A549 (cell line): ENCODE results near the gene PTPRD. TPM values are rescaled to one million over a fixed set of nuclear protein-coding genes. Genes with fewer than 3 reads are reported as not detected.

Experiments used
- ATAC-seq, 2 experiments: fragments of 200-7000 bp in 1 of 2; fragments of >200 bp in 1 of 2; cut with Nextera tagmentation in 1 of 2; cut with Tn5 transposase in 1 of 2; 3 replicates each; pipeline versions ENCODE4 v1.8.0 to v1.9.1; 2018 to 2020; ENCODE audit warnings: mild to moderate bottlenecking in 1 of 2, moderate library complexity in 1 of 2
- CTCF ChIA-PET: fragments of 300-600 bp; sonication (Branson Sonifier 250); formaldehyde crosslinking; extraction: SDS; loops from one replicate; lab custom pipeline; 2021; ENCODE audit warnings: antibody characterized with exemption, inconsistent platforms; lab: Yijun Ruan, JAX
- POLR2A ChIA-PET: fragments of 350-600 bp; formaldehyde crosslinking; extraction: SDS; loops from one replicate; lab custom pipeline; 2021; ENCODE audit warnings: antibody characterized with exemption, inconsistent platforms; lab: Yijun Ruan, JAX
- DNase-seq, 2 experiments: peaks; one replicate each; pipeline versions ENCODE4 v3.0.0 to v3.0.0-alpha.2; 2011 to 2016; ENCODE audit warnings: low read depth in 1 of 2, low spot score in 1 of 2
- FAIRE-seq: peaks from 2 replicates; lab custom pipeline; 2011; peaks lifted over from hg19 to GRCh38; lab: Jason Lieb, UNC
- H3K27ac ChIP-seq, 2 experiments: fragments of >200 bp; sonication (Bioruptor Twin); formaldehyde crosslinking; 3 replicates each; pipeline ENCODE4 v1.5.1; 2016 to 2017
- H3K4me1 ChIP-seq: fragments of >200 bp; sonication (Bioruptor Twin); formaldehyde crosslinking; 3 replicates; pipeline ENCODE4 v1.6.1; 2016
- H3K4me2 ChIP-seq: fragments of >200 bp; sonication (Bioruptor Twin); formaldehyde crosslinking; 3 replicates; pipeline ENCODE4 v1.6.1; 2016
- H3K4me3 ChIP-seq: fragments of >200 bp; sonication (Bioruptor Twin); formaldehyde crosslinking; 3 replicates; pipeline ENCODE4 v1.5.1; 2016
- H3K9me3 ChIP-seq: fragments of >200 bp; sonication (Bioruptor Twin); formaldehyde crosslinking; 3 replicates; pipeline ENCODE4 v1.6.1; 2016
- EHF ChIP-seq: fragments of 250-450 bp; sonication (Bioruptor Pico); IDR thresholded peaks from 2 replicates; pipeline ENCODE4 v1.5.0; 2020; ENCODE audit warnings: mild to moderate bottlenecking
- FOSB ChIP-seq: fragments of 250-450 bp; sonication (Bioruptor Pico); IDR thresholded peaks from 2 replicates; pipeline ENCODE4 v1.5.0; 2020; ENCODE audit warnings: mild to moderate bottlenecking, moderate library complexity
- HOXA7 ChIP-seq: fragments of 250-450 bp; sonication (Bioruptor Pico); IDR thresholded peaks from 2 replicates; pipeline ENCODE4 v1.5.0; 2020; ENCODE audit warnings: mild to moderate bottlenecking, moderate library complexity
- HOXB13 ChIP-seq: fragments of 250-450 bp; sonication (Bioruptor Pico); IDR thresholded peaks from 2 replicates; pipeline ENCODE4 v1.5.0; 2020; ENCODE audit warnings: low read depth, mild to moderate bottlenecking, moderate library complexity
- HOXB5 ChIP-seq: fragments of 250-450 bp; sonication (Bioruptor Pico); IDR thresholded peaks from 2 replicates; pipeline ENCODE4 v1.5.0; 2020; ENCODE audit warnings: mild to moderate bottlenecking, moderate library complexity
- KDM1A ChIP-seq: fragments of 200-600 bp; sonication (generic); IDR thresholded peaks from 2 replicates; pipeline ENCODE4 v1.6.1; 2016; ENCODE audit warnings: low read depth, mild to moderate bottlenecking
- MYC ChIP-seq: IDR thresholded peaks from 2 replicates; pipeline ENCODE4 v1.6.1; 2012; ENCODE audit warnings: mild to moderate bottlenecking, inconsistent platforms, low read length, improper control_type of control experiment, borderline replicate concordance
- NFE2L2 ChIP-seq: fragments of 150-350 bp; conservative IDR thresholded peaks from 2 replicates; pipeline ENCODE4 v1.6.1; 2014; ENCODE audit warnings: low read length
- RCOR1 ChIP-seq: fragments of 150-350 bp; IDR thresholded peaks from 2 replicates; pipeline ENCODE4 v1.6.1; 2014; ENCODE audit warnings: antibody characterized with exemption, low read length, low read depth
- REST ChIP-seq: fragments of 200-600 bp; sonication (generic); IDR thresholded peaks from 2 replicates; pipeline ENCODE4 v1.6.1; 2016; ENCODE audit warnings: antibody characterized with exemption, mild to moderate bottlenecking, moderate library complexity
- SREBF2 ChIP-seq: fragments of 450-650 bp; IDR thresholded peaks from 2 replicates; pipeline ENCODE4 v1.6.1; 2014; ENCODE audit warnings: mild to moderate bottlenecking, moderate library complexity
- ZFP36 ChIP-seq: fragments of 450-650 bp; IDR thresholded peaks from 2 replicates; pipeline ENCODE4 v1.6.1; 2014; ENCODE audit warnings: borderline replicate concordance; ENCODE audit not compliant: partially characterized antibody
- ZNF302 ChIP-seq: fragments of 250-450 bp; sonication (Bioruptor Pico); IDR thresholded peaks from 2 replicates; pipeline ENCODE4 v1.9.0; 2021; ENCODE audit warnings: inconsistent platforms, mild to moderate bottlenecking, moderate library complexity
- WGBS: methylation state at CpG from one replicate; pipeline ENCODE4 v1.1.6; 2017; ENCODE audit errors: missing lambda C conversion rate; 5-methylcytosine and 5-hydroxymethylcytosine counted together
- polyA plus RNA-seq, 4 experiments: library from polyadenylated mRNA; depleted of rRNA in 3 of 4; stranded (reverse); fragments of >200 nt; fragmentation: RNase III in 1 of 4; extraction: RNeasy Plus Mini Kit Qiagen cat#74134 plus additional on column Dnase treatment in 1 of 4; gene quantifications; 2 replicates in 3 of 4; 3 replicates in 1 of 4; pipeline ENCODE4 v1.2.3, GENCODE V29; 2011 to 2017
- TF ChIP-seq, protein P1 (sequence below): fragments of 150-350 bp; IDR thresholded peaks from 2 replicates; pipeline ENCODE4 v1.6.1; 2014; ENCODE audit warnings: low read depth, mild to moderate bottlenecking, low read length
- TF ChIP-seq, protein P2 (sequence below): fragments of >200 bp; sonication (Bioruptor Twin); formaldehyde crosslinking; IDR thresholded peaks from 3 replicates; pipeline ENCODE4 v1.5.1; 2016
- TF ChIP-seq, protein P3 (sequence below): fragments of 250-450 bp; sonication (Bioruptor Pico); IDR thresholded peaks from 2 replicates; pipeline ENCODE4 v1.5.0; 2021; ENCODE audit warnings: mild to moderate bottlenecking, moderate library complexity, borderline replicate concordance
- TF ChIP-seq, protein P4 (sequence below): IDR thresholded peaks from 2 replicates; pipeline ENCODE4 v1.6.1; 2012; ENCODE audit warnings: low read depth, borderline replicate concordance

PTPRD gene
- polyA plus RNA-seq, 2 of the 4 experiments (the other 2 are of a cell fraction): 0.39 to 1.3 TPM

DNA sequence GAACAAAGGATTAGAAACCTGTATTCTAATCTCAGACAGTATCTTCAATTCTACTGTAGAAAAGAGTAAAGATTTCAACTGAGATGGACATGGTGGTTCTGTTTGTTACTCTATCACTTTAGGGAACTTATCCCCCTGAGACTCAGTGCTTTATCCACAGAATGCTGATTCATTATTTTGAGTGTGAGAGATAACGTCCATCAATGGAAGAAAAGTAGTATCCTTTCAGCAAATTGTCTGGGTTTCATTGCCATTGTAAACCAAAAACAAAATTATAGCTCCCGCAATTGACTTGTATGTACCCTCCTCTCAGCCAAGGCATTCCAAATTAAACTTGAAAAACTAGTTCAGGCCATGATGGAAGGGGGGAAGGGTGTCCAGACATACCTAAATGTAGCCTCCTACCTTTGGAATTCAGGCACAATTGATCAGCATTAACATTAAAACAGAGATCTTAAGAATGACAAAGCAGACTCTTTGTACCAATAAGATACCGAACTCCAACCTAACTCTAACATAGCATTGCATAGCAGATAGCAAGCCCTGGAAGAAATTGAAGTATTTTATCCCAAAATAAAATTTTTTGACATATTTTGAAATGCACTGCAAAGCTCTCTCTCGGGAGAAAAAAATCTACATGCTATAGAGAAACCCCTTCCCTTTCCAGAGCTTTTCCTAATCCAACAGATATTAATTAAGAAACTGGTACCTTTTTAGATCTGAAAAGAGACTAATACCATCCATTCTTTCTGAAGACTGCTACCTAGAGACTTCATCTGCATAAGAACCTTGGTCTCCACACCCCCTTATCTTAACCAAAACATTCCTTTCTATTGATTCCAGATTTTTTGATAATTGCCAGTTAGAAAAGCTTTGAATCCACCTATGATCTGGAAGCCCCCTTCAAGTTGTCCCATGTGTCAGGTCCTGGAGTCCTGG lies 1055.7 kb downstream of the PTPRD start (continued):
- TF ChIP-seq HOXB5 (CRISPR knock-in tag) (no peak), REST (no peak)
- TF ChIP-seq, all 56 proteins: peak for 0

DNA sequence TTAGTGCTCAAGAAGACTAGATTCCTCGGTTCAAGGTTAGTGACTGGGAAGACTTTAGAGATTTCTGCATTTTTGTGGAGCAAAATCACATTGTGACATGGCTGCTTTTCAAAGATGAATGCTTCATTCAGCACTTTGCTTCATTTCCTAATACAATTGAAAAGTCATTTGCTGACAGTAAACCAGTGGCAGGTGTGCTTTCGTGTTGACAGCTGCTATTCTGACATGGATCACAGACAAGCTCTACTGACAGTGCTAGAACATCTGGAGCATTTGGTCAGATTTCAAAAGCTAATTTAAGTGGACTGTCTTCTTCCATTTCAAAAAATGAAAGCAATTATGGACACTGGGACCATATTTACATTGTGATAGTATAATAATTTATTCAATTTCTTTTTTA lies 1060.1 kb downstream of the PTPRD start:
- TF ChIP-seq HOXB5 (CRISPR knock-in tag) (no peak), MYC (no peak), NFE2L2 (no peak), EHF (CRISPR knock-in tag) (no peak), ZFP36 (no peak), RCOR1 (no peak), SREBF2 (no peak), KDM1A (no peak), HOXB13 (no peak), FOSB (CRISPR knock-in tag) (no peak), ZNF302 (CRISPR knock-in tag) (no peak), HOXA7 (CRISPR knock-in tag) (no peak)
- TF ChIP-seq, protein P1, sequence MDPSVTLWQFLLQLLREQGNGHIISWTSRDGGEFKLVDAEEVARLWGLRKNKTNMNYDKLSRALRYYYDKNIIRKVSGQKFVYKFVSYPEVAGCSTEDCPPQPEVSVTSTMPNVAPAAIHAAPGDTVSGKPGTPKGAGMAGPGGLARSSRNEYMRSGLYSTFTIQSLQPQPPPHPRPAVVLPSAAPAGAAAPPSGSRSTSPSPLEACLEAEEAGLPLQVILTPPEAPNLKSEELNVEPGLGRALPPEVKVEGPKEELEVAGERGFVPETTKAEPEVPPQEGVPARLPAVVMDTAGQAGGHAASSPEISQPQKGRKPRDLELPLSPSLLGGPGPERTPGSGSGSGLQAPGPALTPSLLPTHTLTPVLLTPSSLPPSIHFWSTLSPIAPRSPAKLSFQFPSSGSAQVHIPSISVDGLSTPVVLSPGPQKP: no peak
- TF ChIP-seq, protein P2, sequence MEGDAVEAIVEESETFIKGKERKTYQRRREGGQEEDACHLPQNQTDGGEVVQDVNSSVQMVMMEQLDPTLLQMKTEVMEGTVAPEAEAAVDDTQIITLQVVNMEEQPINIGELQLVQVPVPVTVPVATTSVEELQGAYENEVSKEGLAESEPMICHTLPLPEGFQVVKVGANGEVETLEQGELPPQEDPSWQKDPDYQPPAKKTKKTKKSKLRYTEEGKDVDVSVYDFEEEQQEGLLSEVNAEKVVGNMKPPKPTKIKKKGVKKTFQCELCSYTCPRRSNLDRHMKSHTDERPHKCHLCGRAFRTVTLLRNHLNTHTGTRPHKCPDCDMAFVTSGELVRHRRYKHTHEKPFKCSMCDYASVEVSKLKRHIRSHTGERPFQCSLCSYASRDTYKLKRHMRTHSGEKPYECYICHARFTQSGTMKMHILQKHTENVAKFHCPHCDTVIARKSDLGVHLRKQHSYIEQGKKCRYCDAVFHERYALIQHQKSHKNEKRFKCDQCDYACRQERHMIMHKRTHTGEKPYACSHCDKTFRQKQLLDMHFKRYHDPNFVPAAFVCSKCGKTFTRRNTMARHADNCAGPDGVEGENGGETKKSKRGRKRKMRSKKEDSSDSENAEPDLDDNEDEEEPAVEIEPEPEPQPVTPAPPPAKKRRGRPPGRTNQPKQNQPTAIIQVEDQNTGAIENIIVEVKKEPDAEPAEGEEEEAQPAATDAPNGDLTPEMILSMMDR: no peak
- TF ChIP-seq, protein P3, sequence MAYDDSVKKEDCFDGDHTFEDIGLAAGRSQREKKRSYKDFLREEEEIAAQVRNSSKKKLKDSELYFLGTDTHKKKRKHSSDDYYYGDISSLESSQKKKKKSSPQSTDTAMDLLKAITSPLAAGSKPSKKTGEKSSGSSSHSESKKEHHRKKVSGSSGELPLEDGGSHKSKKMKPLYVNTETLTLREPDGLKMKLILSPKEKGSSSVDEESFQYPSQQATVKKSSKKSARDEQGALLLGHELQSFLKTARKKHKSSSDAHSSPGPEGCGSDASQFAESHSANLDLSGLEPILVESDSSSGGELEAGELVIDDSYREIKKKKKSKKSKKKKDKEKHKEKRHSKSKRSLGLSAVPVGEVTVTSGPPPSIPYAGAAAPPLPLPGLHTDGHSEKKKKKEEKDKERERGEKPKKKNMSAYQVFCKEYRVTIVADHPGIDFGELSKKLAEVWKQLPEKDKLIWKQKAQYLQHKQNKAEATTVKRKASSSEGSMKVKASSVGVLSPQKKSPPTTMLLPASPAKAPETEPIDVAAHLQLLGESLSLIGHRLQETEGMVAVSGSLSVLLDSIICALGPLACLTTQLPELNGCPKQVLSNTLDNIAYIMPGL: no peak
- TF ChIP-seq, protein P4, sequence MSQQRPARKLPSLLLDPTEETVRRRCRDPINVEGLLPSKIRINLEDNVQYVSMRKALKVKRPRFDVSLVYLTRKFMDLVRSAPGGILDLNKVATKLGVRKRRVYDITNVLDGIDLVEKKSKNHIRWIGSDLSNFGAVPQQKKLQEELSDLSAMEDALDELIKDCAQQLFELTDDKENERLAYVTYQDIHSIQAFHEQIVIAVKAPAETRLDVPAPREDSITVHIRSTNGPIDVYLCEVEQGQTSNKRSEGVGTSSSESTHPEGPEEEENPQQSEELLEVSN: no peak
- ChIA-PET POLR2A (no interaction called here), CTCF (no interaction called here)
- H3K4me3 ChIP-seq: no peak overlapping the region
- no peak for DNase-seq
- H3K4me1 ChIP-seq: no peaks in the 10 kb centered on the region
- no peak for ATAC-seq
- no peak overlapping the region for H3K27ac ChIP-seq
- no peak overlapping the region for H3K4me2 ChIP-seq
- WGBS: 8% methylated on average over 2 of the region's 2 CpGs
- FAIRE-seq: no peak
- H3K9me3 ChIP-seq: no peaks in the 10 kb centered on the region
